ENCODE results near the gene GJD3.

DNA sequence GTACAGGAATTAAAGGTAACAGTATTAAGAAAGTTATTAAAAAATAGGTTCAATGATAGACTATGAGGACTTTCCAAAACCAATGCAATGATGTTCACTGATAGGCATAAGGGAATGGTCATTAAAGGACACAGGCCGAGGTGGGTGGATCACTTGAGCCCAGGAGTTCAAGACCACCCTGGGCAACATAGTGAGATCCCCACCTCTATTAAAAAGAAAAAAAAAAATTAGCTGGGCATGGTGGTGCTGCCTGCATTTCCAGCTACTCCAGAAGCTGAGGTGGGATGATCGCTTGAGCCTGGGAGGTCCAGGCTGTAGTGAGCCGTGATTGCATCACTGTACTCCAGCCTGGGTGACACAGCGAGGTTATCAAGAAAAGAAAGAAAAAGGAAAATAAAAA is 47.3 kb upstream of the GJD3 start:
- TF ChIP-seq EZH2 (IDR thresholded peaks at IDR 0.05; ENCODE audit: borderline replicate concordance, low read length): no peak
- TF ChIP-seq, protein P1, sequence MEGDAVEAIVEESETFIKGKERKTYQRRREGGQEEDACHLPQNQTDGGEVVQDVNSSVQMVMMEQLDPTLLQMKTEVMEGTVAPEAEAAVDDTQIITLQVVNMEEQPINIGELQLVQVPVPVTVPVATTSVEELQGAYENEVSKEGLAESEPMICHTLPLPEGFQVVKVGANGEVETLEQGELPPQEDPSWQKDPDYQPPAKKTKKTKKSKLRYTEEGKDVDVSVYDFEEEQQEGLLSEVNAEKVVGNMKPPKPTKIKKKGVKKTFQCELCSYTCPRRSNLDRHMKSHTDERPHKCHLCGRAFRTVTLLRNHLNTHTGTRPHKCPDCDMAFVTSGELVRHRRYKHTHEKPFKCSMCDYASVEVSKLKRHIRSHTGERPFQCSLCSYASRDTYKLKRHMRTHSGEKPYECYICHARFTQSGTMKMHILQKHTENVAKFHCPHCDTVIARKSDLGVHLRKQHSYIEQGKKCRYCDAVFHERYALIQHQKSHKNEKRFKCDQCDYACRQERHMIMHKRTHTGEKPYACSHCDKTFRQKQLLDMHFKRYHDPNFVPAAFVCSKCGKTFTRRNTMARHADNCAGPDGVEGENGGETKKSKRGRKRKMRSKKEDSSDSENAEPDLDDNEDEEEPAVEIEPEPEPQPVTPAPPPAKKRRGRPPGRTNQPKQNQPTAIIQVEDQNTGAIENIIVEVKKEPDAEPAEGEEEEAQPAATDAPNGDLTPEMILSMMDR (conservative IDR thresholded peaks at IDR 0.05 in 1 of 2, IDR thresholded peaks at IDR 0.05 in 1 of 2; ENCODE audit: extremely low read depth in 1 of 2, insufficient read depth in 1 of 2, low read depth in 1 of 2, low read length in 2 of 2): no peak

All from mammary epithelial cell (primary cell).